Activated CD8-positive, alpha-beta memory T cell treated with anti-CD3 and anti-CD28 coated beads for 24 hours (primary cell): ENCODE measurements around the gene GPS2.
A peak's percentile ranks its signal among the peaks of the same experiment; 100 is the strongest.

Experiments used
- DNase-seq: peaks from one replicate; pipeline ENCODE4 v3.0.0-alpha.2; 2020

The GPS2 gene

DNA sequence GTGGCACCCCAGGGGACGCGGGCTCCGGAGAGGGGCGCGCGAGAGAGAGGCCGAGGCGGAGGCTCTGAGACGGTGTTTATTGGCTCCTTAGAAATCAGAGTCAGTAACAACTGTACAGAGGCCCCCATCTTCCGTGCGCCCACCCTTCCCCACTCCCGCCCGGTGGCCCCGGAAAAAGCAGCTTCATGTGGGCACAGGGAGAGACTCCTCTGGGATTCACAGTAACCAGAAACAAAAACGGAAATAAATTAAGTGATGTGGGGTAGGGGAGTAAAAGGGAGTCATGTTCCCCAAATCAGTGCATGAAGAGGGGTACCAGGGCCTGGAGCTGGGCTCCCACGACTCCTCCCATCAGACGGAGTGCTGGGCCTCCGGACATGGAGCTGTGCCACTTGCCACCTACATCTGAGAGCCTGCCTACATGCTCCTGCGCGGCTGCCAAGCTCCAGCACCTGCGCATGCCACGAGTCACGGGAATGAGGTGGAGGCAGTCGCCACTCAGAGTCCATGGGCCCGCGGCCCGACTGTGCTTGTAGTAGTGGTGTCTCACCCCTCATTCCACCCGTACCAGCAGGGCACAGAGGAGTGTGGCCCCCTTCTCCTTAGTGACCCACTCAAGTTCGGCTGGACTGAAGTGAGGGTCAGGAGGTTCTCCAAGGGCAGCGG, 543 bp upstream of the GPS2 start:
- no peak for DNase-seq

DNA sequence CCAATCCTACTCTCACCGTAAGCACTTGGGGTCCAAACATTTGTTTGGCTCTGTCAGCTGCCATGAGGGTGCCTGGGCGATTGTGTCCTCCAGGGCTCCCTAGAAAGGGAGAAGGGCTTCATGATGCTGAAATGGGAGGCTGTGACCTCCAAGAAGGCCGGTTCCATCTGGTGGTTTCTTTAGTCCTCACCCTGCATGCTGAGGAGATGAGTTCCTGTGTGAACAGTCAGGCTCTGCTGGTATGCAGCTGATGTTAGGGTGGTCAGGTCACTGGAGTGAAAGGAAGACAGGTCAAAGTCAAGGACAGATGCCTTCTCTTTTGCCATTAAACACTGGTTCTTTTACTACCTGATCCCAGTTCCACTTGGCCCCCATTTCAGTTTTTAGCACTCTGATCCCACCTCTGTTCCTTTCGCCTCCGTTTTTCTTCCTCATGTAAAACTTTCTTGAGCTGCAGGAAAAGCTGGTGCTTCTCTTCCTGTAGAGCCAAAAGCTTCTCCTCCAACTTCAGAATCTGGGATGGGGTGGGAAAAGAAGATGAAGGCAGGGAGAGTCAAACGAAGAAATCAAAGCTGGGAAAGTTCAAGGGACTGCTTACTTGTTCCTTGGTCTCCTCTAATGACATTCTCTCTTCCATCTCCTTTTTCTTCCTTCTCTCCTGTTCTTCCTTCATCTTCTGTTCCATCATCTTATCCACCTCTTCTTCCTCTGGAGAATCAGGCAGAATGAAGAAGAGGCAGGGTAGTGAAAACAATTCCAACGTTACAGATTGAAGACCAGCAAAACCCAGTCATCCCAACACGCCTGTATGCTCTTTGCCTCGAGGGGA, 1.1 kb downstream of the GPS2 start:
- peak; percentile 71 for DNase-seq

DNA sequence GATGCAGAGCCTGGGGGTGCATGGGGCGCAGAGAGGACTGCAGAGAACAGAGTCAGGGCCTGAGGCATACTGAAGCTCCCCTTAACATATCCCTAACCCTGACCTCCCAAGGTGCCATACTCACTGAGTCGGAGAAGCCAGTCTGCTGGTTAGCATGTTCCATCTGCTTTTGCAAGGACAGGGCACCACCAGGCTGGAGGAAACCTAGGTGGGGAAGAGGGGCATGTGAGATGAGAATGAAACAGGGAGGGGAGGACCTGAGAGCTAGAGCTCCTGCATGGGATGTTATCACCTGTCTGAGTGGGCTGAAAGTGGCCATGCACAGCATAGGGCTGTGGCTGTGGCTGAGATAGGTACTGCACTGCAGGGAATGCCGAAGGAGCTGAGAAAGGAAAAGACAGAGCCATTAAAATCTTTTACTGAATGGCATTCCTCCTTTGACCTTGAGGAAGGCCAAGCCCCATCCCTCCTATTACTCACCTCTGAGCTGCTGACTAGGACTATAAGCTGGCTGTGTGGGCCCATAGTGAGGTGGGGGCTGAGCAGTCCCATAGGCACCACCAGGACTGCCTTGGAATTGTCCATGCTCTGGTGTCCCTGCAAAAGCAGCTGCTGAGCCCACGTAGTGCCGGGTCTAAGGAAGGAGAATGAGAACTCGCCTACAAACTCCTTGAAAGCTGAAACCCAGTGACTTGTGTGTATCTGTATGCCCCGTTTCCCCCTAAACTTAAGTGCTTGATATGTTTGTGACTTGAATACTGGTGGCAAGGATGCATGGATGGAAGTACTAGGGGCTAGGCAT, 1.9 kb downstream of the GPS2 start:
- peak; percentile 79 for DNase-seq

DNA sequence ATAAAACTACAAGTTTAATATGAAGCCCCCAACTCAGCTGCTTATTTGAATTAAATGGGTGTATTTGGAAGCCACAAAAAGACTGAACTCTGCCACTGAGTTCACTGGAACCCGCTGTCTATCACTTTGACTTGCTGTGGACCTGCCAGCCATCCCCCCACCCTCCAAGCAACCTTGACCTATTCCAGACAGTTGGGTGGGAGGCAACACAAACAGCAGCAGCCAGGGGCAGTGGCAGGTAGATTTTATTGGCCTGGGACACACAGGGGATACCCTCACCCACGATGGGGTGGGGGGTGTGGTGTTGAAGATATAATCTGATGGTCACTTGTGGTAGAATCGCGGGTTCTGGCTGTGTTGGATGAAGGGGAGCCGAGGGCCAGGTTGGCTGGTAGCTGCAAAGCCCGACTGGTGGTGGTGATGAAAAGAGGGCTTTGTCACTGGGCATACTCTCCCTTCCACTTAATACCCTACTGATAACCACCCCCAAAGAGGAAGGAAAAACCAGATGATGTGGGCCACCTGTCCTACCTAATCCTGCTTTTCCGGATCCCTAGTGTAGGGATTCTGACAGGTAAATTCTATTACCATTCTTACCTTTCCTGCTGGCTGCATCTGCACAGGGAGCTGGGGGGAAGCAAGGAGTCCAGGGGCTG, 2.6 kb downstream of the GPS2 start:
- no peak for DNase-seq

DNA sequence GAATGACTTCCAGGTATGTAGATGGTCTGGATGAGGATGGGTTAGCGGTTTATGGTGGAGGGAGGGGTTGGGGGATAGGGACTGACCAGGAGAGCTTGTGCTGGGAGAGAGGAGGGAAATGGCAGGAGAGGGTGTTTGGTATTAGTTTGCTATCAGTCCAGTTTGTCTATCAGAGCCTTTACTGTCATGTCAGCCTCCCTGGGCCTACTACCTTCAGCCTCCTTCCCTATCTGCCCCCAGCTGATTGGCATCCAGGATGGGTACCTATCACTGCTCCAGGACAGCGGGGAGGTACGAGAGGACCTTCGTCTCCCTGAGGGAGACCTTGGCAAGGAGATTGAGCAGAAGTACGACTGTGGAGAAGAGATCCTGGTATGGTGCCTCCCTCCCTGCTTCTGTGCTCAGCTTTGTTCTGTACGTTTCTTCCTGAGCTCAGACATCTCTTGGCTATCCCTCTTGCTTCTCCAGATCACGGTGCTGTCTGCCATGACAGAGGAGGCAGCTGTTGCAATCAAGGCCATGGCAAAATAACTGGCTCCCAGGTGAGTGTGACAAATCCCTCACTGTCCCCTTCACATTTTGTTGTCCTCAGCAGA, 4.0 kb downstream of the GPS2 start:
- no peak for DNase-seq

DNA sequence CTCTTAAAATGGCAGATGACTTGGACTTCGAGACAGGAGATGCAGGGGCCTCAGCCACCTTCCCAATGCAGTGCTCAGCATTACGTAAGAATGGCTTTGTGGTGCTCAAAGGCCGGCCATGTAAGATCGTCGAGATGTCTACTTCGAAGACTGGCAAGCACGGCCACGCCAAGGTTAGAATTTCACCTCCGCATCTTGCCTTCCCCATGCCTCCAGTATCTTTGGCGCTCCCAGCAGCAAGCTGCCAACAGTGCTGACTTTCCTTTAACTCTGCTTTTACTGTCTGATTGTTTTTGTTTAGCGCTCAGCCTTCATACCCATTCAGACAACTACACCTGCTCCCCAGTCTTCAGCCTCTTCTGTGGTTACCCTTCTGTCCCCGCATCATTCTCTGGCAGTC, 5.5 kb downstream of the GPS2 start:
- no peak for DNase-seq

DNA sequence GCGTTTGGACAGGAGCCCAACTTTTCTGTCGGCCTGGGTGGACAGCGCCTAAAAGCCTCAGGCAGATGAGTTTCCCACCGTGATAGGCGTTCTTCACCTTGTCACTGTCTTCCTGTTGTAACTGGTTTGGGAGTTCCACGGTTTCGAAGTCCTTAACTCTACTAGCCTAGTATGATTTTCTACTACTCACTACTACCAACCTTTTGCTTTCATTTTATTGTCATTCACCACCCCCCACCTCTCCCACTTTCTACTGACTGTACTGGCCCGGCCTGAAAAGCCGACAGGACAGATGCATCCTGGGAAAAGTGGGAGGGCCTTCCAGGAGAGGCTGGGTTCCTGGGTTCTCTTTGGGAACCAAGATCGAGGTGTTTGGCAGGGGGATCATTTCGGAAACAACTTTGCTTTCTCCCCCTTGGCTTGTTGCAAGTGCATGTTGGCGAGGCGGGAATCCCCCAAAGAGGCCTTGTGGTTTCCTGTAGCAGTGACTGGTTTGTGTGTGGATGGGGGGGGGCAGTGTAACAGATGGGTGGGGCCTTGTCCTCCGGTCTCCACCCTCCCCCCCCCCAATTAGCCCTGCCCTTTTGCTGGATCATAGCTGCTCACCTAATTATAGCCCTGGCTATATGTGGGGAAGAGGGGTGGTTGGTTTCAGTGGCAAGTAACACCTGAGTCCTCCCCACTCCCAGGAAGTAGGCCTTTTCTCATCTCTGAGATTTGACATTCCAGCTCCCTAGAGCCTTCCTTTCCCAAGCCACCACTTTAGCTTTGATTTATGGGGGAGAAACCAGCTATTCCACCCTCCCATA, 6.3 kb downstream of the GPS2 start:
- DNase-seq, result peak; percentile 92

DNA sequence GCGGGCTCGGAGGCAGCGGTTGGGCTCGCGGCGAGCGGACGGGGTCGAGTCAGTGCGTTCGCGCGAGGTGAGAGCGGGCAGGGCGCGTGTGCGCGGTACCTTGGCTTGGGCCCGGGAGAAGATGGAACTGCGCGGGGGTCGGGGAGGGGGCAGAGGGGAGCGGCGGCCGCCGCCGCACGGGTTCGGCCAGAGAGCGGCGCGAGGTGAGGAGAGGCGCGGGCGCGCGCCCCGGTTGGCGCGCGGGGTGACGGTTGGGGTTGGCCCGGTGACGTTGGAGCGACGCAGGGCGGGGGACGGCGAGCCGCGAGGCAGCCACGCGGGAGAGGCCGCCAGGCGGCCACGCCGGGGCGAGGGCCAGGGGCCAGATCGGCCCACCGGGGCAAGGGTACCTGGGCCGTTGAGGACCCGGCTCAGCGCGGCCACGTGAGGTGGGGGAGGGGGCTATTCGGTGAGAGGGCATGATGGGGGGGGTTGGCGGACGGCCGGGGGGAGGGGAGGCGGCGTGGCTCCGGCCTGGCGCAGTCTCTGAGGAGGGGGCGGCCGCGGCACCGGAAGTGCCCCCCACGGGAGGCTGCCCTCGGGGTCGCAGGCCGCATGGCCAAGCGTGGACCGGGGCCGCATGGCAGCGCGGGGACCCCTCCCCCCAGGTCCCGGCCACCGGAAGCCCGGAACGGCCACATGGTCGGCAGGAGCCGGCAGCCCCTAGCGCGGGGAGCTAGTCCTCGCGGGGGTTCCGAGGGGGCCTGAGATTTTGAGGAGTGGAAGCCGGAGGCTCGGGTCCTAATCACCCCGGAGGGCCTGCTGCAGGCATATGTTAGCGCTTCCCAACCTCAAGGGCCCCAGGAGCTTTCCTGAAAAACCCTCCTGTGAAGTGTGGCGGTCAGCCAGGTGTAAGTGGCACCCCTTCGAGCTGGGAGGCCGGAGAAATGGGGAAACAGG, 7.2 kb downstream of the GPS2 start:
- peak; percentile 83 for DNase-seq

DNA sequence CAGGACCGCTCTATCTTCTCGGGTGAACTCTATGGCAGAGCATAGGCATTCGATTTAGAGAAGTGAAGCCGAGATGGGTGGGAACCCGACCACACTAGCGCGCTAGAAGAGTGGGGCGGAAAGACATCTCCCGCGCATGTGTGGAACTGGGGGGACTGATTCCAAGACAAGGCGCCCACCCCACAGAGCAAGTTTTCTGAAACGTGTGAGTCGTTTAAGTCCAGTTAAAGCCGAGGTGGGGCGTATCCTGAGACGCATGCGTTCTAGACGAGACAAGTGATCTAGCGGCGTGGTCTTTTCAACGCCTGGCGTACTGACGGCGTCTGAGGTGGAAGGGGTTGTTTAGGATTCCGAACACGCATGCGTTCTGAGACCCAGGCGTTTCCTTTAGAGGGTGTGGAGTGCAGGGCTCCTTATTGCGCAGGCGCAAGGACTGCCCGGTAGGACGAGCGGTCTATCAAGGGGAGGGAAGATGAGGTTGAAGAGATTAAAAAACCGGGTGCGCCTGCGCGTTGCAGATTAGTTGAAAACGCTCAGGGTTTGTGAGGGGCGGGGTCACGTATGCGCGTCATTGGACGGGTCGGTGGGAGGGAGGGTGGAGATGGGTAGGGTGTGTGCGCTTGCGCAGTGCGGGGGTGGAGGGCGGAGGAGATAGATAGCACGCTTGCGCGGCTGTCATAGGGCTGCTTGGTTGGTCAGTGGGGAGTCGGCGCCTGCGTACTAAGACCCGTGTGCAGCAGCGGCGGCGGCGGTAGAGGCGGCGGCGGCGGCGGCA, 8.1 kb downstream of the GPS2 start, which contains the start of gene EIF5A:
Gene EIF5A (plus strand): TSS at position 718 of the 775 bp plus-strand sequence. CDS start 2,008 bp downstream, outside the sequence.
- peak; percentile 100 for DNase-seq

DNA sequence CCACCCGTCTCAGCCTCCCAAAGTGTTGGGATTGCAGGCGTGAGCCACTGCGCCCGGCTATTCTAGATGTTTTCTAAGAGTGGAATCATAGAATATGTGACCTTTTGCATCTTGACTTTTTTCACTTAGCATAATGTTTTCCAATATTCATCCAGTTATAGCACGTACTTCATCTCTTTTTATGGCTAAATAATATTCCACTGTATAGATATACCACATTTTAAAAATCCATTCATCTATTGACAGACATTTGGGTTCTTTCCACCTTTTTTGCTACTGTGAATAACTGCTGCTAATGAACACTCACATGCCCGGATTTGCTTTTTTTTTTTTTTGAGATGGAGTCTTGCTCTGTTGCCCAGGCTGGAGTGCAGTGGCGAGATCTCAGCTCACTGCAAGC, 11.0 kb downstream of the GPS2 start:
- no peak for DNase-seq

DNA sequence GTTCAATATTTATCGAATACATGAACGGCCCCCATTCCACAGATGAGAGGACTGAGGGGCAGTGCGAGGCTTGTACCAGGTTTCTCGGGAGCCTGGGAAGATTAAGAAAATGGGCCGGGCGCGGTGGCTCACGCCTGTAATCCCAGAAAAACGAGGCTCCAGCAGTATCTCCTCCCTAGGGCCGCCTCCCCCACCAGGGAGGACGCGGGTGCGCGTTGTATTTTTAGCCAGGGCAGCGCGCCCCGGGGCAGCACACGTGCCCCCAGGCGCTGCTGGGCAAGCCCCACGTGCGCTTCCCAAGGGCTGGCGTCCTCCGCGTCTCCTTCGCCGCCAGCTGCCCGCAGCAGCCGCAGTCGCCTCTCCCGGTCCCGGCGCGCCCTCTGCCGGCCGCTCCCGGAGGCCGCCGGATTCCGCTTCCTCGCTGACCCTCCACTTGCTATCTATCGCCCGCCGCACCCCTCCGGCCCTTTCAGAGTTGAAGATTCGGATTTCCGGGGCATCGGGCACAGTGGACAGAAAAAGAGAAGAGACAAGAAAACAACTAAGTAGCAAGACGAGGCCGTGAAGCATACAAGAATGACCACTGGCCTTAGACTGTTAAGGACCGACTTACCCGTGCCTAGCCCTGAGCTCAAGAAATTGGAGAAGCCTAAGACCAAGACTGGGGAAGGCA, 18.8 kb downstream of the GPS2 start:
- peak; percentile 90 for DNase-seq

DNA sequence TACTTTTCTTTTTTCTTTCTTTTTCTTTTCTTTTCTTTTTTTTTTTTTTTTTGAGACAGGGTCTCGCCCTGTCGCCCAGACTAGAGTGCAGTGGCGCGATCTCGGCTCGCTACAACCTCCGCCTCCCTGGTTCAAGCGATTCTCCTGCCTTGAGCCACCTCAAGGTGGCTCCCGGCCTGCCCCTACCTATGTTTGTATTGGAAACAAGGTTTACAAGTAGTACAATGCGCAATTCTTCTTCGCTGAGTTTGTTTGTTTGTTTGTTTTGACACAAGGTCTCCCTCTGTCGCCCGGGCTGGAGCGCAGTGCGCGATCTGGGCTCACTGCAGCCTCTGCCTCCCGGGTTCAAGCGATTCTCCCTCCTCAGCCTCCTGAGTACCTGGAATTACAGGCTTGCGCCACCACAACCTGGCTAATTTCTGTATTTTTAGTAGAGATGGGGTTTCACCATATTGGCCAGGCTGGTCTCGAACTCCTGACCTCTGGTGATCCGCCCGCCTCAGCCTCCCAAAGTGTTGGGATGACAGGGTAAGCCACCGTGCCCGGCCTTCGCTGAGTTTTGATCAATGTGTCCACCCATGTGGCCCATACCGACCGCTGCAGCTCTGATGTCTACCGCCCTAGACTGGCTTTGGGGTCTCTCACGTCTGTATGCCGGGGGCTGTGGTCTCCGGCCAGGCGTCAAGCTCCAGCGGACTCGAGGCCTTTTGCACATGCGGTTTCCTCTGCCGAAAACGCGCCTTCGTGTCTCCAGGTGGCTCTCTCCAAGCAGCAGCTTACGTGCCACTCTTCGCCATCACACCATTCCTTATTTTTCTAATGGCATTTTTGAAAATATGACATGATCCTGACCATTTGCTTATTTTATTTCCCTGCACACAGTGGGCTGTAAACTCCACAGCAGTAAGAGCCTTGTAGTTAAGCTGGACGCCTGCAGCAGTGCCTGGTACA, 19.7 kb downstream of the GPS2 start:
- DNase-seq, result no peak

DNA sequence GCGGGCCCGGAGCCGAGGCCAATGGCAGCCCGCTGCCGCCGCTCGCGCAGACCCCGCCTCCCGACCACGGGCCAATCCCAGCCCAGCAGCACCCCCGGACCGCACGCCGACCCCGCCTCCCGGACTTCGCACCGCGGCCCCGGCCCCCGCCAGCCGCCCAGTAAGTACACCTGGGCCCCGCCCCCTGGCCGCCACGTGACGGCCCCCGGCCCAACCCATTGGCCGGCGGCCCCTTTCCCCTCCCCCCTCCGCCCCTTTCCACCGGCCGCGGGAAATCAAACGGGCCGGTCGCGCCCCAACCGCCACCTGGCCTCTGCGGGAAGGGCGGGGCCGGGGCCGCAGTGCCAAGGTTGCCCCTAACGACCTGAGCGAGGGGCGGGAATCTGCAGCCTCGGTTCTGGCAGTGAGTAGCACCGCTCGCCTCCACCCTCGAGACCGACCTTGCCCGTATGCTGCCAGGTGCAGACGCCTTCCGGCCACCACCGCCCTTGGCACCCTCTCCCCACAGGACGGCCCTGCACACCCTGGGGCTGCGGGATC, 20.5 kb downstream of the GPS2 start, which contains the start of gene YBX2:
Gene YBX2 (minus strand): TSS at position 26 of the 540 bp plus-strand sequence. CDS start 139 bp downstream, outside the sequence.
- peak; percentile 86 for DNase-seq

DNA sequence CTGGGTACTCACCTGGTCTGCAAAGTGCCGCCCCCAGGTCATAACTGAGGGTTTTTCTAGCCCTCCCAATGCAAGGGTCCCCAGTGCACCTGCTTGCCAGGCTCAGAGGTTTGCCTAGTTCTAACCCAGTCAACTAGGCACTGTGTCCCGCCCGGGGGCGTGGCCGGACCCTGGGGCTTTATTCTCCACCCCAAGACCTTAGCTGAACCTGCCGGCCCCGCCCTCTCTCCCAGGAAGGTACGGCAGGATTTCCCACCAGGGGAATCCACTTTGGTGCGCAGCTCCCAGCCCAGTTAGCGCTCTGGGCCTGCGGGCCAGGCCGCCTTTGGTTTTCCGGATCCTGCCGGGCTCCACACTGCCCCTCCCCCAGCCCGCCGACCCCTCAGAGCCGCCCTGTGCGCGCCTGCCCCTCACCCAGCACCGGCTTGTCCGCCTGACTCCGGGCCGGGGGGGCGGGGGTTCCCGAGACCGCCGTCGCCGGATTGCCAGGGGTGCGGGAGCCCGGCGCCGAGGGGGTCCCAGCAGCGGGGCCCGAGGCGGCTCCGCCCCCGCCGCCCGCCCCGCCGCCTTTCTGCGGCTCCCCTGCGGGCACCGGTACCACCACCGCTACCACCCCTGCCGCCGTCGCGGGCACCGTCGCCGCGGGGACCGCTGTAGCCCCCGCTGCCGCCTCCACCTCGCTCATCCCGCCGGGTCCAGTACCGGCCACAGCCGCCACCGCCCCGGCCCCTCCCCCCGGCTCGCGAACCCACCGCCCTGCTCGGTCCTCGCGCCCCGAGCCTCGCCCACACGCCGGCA, 21.1 kb downstream of the GPS2 start:
- no peak for DNase-seq

DNA sequence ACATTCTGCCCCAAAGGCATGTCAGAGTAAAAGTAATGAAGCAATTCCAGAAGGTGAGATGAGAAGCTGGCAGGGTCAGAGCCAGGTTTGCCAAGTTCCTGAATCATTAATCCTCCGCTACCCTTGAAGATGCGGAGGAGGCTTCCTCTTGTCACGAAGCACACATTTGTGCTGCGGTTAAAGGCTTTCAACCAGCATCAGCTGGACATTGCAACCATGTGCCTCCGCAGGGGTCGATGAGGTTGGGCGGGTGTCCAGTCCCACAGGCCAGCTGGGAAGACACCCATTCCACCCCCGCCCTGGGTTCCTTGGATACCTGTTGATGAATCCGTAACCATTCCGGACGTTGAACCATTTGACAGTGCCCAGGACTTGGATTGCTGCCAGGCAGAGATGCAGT, 22.0 kb downstream of the GPS2 start:
- no peak for DNase-seq

DNA sequence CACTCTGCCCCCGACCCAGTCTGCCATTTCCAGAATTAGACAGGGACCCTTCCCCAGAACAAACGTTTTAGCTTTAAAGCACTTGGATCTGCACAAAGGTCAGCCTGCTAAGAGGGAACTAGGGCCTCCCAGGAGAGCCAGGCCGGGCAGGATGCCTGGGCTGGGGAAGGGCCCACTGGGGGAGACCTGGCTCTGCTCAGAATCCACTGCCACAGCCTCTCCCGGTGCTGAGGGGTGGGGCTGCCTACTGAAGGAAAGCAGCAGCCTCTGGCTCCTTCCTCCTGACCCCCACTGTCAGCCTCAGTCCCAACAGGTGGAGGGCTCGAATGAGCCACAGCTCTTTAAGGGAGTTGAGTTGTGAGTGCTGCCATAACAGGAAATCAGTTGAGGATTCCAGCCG, 22.4 kb downstream of the GPS2 start:
- DNase-seq, result no peak

DNA sequence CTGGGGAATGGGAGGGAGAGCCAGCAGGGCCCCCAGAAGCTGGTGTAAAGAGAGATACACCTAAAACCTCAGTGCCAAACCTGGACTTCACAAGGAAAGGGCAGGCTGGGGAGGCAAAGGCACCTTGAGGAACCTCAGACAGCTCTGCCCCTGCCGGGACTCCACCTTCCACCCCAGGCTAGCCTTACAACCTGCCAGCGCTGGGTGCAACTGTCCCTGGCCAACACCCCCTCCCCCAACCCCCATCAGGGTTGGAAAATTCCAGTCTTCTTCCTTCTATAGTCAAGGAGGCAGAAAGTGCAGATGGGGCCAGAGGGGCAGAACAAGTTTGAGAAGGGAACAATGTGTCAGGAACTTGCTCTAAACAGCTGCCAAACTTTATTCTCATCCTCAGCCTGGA, 23.0 kb downstream of the GPS2 start:
- DNase-seq, result no peak
